NCI-H226 (cell line): ENCODE measurements around the gene C1QBP.
"Not testable (repeated sequence)": the region's sequence is repeated elsewhere in the genome, so short reads cannot be mapped to it uniquely, and the experiment has no call there.

Experiments
- DNase-seq: peaks from one replicate; pipeline ENCODE4 v3.0.0-alpha.2; 2015

C1QBP gene, protein sequence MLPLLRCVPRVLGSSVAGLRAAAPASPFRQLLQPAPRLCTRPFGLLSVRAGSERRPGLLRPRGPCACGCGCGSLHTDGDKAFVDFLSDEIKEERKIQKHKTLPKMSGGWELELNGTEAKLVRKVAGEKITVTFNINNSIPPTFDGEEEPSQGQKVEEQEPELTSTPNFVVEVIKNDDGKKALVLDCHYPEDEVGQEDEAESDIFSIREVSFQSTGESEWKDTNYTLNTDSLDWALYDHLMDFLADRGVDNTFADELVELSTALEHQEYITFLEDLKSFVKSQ

DNA sequence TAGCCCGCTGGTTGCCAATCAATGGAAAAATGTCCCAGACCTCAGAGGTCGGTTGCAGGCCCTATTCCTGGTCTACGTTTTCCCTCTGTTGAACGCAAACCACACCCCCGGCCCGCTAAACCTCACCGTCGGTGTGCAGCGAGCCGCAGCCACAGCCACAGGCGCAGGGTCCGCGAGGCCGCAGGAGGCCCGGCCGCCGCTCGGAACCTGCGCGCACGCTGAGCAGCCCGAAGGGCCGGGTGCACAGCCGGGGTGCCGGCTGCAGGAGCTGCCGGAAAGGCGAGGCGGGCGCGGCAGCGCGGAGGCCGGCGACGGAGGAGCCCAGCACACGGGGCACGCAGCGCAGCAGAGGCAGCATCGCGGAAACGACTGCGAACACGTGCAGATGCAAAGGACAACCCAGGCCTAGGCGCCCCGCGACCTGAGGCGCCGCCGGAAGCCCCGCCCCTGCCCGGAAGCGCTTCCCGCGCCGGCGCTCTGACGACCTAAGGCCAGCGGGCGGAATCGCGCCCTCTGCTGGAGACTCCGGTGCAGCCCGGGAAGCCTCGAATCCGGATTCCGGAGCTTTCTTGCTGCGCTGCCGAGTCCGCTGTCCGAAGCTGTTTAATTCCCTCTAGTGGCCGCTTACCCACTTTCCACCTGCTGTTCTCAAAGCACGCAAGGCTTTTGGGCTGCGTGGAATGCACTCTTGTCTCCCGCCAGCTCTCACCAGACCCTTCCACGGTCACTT lies at the start of gene C1QBP:
TSS of gene C1QBP (minus strand) at position 440 of the 730 bp plus-strand sequence. CDS start at position 358, 82 bp downstream.
- DNase-seq: peak; percentile 80

DNA sequence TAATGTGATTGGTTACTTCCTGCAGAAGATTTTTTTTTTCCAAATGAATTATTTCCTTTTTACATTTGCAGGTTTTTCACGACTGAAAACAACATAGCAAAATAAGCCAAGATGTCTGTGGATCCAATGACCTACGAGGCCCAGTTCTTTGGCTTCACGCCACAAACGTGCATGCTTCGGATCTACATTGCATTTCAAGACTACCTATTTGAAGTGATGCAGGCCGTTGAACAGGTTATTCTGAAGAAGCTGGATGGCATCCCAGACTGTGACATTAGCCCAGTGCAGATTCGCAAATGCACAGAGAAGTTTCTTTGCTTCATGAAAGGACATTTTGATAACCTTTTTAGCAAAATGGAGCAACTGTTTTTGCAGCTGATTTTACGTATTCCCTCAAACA lies 49.8 kb upstream of the C1QBP start:
- DNase-seq: no peak

DNA sequence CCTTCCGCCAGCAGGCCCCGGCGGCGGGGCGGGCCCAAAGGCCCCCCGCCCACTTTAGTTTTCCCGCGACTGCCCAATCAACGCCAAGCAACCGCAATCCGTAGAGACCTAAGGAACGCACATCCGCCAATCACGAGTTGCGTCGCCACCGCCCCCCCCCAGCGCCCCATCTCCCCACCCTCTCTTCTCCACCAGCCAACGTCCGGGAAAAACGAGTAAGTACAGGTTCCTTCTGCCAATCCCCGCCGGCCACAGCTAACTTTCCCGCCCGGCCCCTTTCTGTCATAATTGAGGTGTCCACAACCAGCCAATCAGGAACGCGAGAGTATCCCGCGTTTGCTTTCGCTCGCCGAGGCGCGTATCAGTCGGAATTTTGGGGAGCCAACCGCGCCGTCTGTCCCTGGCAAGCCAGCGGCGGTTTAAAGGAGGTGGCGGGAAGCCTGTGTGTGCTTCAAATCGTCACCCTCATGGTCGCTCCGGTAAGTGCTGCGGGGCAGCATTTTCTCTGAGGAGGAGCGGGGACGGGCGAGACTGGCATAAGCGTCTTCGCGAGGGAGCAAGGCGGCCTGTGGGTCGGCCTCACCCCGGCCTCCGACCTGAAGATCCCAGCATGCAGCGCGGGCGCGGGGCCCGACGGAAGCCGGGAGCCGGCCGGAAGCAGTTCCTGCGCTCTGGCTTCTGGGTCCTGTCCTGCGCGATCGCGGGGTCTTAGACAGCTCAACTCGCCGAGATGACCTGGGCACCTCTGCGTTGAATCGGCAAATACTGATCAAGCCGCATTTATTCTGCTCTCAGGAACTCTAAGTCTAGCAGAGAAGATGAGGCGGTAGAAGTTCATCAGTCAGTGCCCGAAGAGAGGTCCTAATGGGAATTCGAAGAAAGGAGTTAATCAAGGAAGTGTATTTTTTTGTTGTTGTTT lies 47.5 kb upstream of the C1QBP start, which contains the start of gene MIS12:
TSS of gene MIS12 (plus strand) at position 361 of the 919 bp plus-strand sequence. CDS start 2,297 bp downstream, outside the sequence.
- DNase-seq: peak; percentile 99

DNA sequence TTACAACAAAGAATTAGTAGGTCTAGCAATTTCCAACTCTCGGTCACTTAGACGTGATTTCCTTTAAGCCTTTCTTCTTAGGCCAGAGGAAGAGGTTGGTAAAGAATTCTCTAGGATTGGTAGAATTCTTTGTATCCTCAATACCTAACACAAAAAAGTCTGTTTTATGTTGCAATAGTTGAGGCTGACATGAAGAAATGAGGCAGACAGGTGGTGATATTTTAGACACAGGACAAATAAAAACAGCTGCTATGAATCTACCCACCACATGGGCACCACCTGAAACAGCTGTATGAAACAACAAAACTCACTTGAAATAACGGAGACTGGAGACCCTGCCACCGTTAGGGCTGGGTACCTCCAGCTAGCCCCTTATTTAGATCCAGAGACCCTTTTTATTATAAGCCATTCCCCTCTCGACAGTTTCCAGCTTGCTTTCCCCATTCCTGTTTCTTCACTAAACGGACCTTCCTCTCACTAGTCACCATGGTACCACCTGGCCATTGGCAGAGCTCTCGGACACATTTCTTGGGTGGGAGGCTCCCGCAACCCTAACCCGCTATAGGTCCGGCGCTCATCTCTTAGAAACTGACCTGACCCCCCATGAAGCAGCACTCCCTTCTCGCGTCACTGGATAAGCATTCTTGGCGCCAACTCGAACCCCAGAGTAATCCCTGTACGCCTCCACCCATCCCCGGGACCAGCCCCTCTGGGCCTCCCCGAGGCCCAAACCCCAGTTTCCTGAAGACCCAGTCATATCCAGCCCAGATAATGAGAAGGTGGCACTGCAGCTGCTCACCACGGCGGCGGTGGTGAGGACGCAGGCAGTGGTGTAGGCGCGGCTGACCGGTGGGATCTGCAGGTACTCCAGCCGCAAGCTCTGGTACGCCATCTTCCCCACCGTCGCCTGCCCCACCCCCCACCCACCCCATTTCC lies 46.6 kb upstream of the C1QBP start, which contains the start of gene DERL2:
TSS of gene DERL2 (minus strand) at position 909 of the 936 bp plus-strand sequence. CDS start at position 892, 17 bp downstream.
- peak; percentile 73 for DNase-seq

DNA sequence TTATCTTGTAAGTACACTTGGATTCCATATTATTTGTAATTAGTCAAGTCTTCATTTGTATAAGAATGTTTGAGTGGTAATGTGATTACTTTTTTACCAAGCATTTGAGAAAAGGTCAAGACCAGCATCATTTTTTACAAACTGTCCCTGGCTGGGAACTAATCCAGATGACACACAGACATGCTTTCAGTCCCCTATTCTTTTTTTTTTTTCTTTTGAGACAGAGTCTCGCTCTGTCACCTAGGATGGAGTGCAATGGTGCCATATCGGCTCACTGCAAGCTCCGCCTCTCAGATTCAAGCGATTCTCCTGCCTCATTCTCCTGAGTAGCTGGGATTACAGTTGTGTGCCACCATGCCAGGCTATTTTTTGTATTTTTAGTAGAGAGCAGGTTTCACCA lies 42.5 kb upstream of the C1QBP start:
- no peak for DNase-seq

DNA sequence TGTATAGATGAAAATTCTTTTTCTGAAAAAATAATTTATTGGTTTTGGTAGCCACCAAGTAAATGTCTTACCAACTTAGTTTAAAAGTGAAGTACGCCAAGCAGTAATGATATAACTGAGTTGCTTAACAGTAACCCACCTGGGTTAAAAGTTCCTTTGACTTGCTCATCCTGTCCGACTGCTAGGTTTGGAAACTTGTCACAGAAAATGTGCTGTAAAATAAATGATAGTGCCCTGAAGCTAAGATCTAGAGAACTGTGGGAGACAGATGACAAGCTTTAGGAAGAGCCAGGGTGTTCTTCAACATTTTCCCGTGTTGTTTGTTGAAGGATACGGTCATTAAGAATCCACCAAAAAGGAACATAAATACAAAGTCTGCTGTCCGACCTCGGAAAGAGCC lies 42.0 kb upstream of the C1QBP start:
- no peak for DNase-seq

DNA sequence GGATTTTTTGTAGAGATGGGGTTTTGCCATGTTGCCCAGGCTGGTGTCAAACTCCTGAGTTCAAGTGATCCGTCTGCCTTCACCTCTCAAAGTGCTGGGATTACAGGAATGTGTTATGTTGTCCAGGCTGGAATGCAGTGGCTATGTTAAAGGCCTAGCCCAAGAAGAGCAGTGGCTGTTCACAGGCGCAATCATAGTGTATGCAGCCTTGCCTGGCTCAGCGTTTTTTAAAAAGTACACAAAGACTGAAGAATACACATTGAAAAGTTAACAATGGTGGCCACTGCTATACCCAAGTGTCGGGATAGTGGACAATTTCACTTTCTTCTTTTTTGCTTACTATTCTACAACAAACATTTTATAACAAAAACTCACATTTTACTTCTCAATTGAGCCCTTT lies 40.0 kb upstream of the C1QBP start:
- no peak for DNase-seq

DNA sequence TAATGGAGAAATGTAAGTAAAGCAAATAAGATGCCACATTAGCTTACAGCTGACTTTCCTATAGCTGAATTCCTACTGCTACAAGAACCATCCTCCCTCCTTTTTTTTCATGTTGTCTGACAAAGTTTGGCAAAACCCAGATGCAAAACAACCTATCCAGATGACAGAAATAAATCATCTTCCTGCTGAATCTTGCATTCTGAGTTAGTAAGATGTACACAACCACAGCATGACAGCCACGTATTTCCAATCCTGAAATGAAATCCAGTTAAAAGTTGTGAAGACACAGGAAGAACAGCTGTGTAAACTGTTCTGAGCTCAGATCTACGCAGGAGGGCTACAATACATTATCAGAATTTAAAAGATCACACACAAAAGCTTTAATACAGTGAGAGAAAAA lies 35.0 kb upstream of the C1QBP start:
- no peak for DNase-seq

DNA sequence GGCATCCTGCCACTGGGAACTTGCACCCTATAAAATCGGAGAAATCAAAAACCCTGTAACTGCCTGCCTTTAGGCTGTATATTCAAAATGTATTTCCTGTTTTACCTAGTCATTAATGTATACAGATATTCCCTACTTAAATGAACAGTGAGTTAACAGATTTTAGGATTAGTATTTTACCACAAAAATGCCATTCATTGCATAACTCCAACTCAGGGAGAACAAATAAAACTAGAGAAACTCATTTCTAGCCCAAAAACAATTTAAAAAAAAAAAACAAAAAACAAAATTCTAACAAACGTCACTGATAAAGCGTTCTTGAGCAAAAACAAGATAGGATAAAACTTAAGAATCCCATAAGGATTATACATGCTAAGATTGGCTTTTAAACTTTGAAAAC lies 33.6 kb upstream of the C1QBP start:
- DNase-seq: no peak

DNA sequence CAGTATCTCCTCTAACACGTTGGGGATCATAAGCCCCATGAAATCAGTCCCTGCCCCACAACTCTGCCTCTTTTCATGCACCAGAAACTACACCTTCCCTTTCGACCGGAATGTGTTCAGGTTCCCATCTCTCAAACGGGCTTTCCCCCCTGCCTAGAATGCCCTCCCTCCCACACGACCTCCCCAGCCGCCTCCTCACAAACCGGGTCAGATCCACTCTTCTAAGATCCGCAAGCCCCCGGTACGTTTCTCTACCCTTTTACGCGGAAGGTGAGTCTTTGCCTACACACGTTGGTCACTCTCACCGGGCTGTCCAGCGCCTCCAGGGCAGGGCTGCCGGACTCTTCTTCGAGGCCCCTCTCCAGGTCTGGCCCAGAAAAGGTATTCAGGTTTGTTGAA lies 29.1 kb upstream of the C1QBP start:
- DNase-seq: no peak

DNA sequence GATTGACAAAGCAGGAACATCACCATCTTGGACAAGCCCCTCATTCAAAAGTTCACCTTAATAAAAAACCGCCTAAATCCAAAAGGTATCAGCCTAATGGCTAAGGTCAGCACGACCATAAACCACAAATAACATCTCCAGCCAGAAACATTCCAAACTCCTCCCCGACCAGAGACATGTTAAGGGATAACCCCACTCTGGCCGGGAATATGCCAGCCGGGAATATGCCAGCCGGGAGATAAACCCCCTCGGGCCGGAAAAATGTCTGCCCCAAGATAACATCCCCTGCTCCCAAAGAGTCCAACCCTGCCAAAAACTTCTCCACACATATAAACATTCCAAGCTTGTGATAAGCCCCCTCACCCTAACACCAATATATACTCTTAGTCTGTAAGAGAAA lies 28.5 kb upstream of the C1QBP start:
- peak; percentile 37 for DNase-seq

DNA sequence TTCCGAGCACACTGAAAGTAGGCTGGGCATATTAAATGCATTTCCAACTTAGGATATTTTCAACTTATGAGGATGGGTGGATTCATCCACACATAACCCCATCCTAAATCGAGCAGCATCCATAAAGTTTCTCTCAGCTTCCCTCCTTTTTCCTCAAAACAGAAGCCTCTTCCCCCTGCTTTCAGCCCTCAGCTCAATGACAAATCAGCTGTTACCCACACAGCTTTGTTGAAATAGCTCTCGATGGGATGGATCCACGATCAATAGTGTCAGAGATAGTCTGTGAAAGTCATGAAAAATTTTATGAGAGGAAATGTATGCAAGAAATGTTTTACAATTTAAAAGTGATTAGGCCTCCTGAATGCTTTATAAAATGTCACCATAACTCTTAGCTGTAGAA lies 27.3 kb upstream of the C1QBP start:
- DNase-seq: no peak

DNA sequence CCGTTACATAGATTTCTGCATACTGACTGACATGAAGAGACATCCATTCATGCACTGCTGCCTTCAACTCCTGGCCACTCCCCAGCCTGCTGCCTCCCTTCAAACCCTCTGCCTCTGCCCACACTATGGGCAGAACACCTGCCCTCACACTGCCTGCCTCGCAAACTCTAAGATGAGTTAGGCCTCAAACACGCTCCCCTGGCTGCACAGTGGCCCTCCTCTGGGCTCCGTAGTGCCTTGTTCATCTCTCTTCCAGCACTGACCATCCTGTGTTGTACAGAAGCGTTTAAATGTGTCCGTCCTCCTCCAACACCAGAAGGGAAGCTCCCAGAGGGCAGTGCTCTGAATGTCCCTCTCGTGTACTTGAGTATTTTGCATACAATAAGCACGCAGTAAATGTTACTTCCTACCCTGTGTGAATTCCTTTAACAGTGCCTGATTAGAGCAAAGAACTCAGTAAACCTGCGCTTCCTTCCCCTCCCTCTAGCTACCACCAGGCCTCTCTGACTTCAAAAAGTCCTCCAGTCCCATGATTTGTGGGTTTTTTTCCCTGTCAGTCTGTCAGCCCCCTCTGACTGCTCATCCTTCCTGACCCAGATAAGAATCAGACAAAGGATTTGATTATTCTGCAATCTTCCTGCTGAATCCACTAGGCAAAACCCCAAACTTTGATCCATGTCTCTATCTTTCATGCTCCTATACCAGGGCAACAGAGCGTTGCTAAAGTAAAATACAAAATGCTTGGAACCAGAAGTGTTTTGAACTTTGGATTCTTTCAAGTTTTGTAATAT lies 26.0 kb upstream of the C1QBP start:
- no peak for DNase-seq

DNA sequence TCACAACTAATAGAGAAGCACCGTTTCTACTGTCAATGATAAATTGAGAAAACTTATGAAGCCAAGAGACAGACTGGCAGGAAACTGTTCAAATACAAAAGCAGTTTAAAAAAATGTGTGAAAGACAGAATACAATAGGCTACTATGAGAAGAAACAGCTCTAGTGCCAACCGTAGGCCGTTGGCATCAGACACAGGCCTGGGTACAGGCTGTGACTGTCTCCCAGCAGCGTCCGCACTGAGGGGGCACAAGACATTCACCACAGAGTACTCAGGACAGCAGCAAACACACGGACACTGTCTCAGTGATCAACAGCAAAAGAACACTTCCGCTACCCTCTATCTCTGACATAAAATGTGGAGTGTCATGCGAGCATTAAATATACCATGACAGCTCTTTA lies 7.8 kb upstream of the C1QBP start:
- no peak for DNase-seq

DNA sequence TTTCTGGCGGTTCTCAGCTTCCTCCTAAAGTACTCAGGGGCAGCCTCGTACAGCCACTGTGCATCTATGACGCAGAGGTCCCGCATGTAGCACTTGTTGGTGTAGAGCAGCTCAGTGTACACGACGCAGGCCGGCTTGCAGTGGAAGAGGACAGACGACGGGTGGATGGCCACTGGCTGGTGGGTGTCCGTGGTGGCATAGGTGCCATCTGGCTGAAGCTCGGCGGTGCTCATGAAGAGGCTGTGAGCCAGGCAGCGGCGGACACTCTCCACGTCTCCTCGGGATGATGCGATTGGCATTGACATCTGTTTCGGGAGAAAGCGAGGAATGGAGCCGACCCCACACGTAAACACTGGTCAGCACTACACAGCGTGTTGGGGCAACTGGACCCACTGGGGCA lies 5.3 kb upstream of the C1QBP start:
- no peak for DNase-seq

DNA sequence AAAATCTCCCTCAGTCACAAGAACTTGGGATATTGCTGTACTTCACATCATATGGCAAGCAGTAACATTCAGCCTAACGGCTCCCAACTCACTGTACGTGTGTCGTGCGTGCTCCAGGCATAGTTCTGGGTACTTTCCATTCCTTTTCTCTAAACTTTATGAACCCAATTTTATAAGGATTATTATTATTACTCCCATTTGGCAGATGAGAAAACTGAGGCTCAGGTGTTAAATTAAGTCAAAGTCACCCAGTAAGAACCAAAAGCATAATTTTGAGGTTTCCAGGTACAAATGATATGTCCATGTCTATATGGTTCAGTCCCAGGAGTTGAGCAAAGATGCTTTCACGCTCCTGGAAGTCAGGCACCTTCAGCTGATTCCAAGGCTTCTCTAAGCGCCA lies 4.8 kb upstream of the C1QBP start:
- DNase-seq: no peak

DNA sequence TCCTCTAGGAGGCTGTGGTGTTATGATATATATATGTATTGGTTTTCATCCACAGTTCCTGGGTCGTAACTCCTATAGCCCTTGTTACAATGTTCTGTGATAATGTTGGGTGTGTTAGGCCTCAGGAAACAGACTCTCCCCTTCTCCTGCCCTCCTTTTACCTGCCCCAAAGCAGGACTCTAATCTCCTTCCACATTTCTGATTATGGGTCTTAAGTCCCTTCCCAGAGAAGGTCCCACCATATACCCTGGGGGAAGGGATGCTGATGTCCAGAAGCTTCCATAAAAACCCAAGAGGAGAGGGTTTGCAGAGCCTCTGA lies 450 bp upstream of the C1QBP start:
- DNase-seq: no peak

DNA sequence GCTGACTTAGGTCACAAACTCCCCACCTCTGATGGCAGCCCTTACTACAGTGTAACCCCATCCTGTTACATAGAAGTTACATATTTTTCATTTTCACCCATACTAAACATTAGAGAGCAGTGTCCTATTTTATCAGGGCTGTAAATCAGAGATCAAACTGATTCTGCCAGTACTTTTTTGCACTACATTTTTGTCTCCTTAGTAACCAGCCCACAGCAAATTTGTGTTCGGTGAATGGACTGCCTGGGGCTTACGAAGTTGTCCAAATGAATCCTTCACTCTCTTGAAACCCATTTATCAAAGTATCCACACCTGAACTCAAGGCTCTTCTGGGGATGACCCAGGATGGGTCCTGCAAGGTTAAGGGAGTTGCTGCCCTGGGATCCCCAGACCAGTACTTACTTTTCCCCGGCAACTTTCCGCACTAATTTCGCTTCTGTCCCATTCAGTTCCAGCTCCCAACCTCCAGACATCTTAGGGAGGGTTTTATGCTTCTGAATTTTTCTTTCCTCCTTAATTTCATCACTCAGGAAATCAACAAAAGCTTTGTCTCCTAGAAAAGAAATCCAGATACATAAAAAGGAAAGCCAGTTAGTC lies 1.1 kb downstream of the C1QBP start:
- no peak for DNase-seq

DNA sequence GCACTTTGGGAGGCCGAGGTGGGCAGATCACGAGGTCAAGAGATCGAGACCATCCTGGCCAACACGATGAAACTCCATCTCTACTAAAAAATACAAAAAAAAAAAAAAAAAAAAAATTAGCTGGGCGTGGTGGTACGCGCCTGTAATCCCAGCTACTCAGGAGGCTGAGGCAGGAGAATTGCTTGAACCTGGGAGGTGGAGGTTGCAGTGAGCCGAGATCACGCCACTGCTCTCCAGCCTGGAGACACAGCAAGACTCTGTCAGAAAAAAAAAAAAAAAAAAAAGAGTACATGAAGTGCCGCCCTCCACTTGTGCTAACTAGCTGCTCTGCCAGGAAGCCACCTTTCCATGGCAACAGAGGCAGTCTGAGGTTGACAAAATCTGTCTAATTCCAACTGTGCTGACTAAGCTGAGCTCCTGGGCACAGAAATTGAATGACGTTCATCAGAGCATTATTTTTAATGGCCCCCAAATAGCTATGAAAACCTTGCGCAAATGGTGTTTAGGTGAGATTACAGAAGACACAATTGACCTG lies 3.1 kb downstream of the C1QBP start:
- not testable (repeated sequence) for DNase-seq

DNA sequence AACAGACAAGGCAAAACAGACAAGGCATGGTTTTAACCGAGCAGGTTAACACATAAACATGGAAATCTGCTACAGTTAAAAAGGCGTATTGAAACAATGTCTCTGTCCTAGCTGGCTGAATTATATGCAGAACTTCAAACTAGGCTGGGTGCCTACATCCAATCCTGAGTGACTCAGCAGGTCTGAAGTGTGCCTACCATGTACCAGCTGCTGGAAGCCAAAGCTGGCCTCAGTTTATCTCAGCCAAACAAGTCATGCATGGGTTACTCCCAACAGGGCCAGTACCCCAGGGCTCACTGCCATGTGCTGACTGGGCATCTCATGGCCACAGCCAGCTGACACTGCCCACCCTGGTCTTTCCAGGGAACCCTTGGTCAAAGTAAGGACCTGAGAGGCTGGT lies 4.0 kb downstream of the C1QBP start:
- DNase-seq: no peak
